Measurements from ENCODE around the gene CD6.

Gene CD6

GRCh38 chr11:60971520-60971919, at the start of gene CD6:
CD6 (plus strand) TSS chr11:60971680; CDS start chr11:60971866, 186 bp downstream.
- peak; percentile 76 for DNase-seq (ENCODE audit: low spot score)

- no peak for DNase-seq (ENCODE audit: low spot score)
Measured at GRCh38 chr11:60921777-60922335, 49.6 kb upstream of the CD6 start.

GRCh38 chr11:60922906-60923305, 48.6 kb upstream of the CD6 start:
- DNase-seq (ENCODE audit: low spot score): no peak

- DNase-seq (ENCODE audit: low spot score): no peak
Measured at GRCh38 chr11:60923326-60923725, 48.2 kb upstream of the CD6 start.

- DNase-seq (ENCODE audit: low spot score): no peak
Measured at GRCh38 chr11:60923800-60924109, 47.7 kb upstream of the CD6 start.

- no peak for DNase-seq (ENCODE audit: low spot score)
Measured at GRCh38 chr11:60924110-60924905, 47.2 kb upstream of the CD6 start, which contains the start of gene TMEM132A. TMEM132A (plus strand) TSS chr11:60924460; CDS start chr11:60924634, 174 bp downstream.

- no peak for DNase-seq (ENCODE audit: low spot score)
Measured at GRCh38 chr11:60924906-60925853, 46.3 kb upstream of the CD6 start.

- no peak for DNase-seq (ENCODE audit: low spot score)
Measured at GRCh38 chr11:60925868-60926267, 45.6 kb upstream of the CD6 start.

GRCh38 chr11:60926500-60926899, 45.0 kb upstream of the CD6 start:
- DNase-seq (ENCODE audit: low spot score): no peak

- DNase-seq (ENCODE audit: low spot score): no peak
Measured at GRCh38 chr11:60927061-60927592, 44.4 kb upstream of the CD6 start.

GRCh38 chr11:60927600-60927999, 43.9 kb upstream of the CD6 start:
- DNase-seq (ENCODE audit: low spot score): no peak

- DNase-seq (ENCODE audit: low spot score): no peak
Measured at GRCh38 chr11:60928563-60929001, 42.9 kb upstream of the CD6 start.

GRCh38 chr11:60929764-60930163, 41.7 kb upstream of the CD6 start:
- no peak for DNase-seq (ENCODE audit: low spot score)

GRCh38 chr11:60930394-60930793, 41.1 kb upstream of the CD6 start:
- no peak for DNase-seq (ENCODE audit: low spot score)

GRCh38 chr11:60931917-60932316, 39.6 kb upstream of the CD6 start:
- no peak for DNase-seq (ENCODE audit: low spot score)

GRCh38 chr11:60932605-60933356, 38.7 kb upstream of the CD6 start:
- DNase-seq (ENCODE audit: low spot score): no peak

GRCh38 chr11:60933416-60934123, 37.9 kb upstream of the CD6 start:
- no peak for DNase-seq (ENCODE audit: low spot score)

GRCh38 chr11:60934124-60934789, 37.2 kb upstream of the CD6 start:
- no peak for DNase-seq (ENCODE audit: low spot score)

- DNase-seq (ENCODE audit: low spot score): no peak
Measured at GRCh38 chr11:60934790-60935605, 36.5 kb upstream of the CD6 start.
